GM12878 (cell line): ENCODE data around the gene MAML3.
A peak's percentile ranks its signal among the peaks of the same experiment; 100 is the strongest.

Experiments used
- CHD2 ChIP-seq: IDR thresholded peaks from 2 replicates; pipeline ENCODE4 v1.6.1; 2011; ENCODE audit warnings: low read depth, low read length, improper control_type of control experiment, borderline replicate concordance
- CTCF ChIP-seq, 3 experiments: IDR thresholded peaks in 2 of 3; conservative IDR thresholded peaks in 1 of 3; 2 replicates each; pipeline ENCODE4 v1.5.1; 2011; ENCODE audit warnings: low read depth in 3 of 3, low read length in 3 of 3, mild to moderate bottlenecking in 3 of 3, control low read depth in 2 of 3, moderate library complexity in 2 of 3, inconsistent platforms in 1 of 3, mixed read lengths in 1 of 3; ENCODE audit not compliant: control insufficient read depth in 2 of 3, insufficient read depth in 1 of 3; ENCODE audit errors: extremely low read depth in 1 of 3
- EZH2 ChIP-seq: IDR thresholded peaks from 2 replicates; pipeline ENCODE4 v1.6.1; 2012; ENCODE audit warnings: low read depth, mild to moderate bottlenecking, control low read depth, inconsistent platforms, low read length, borderline replicate concordance; ENCODE audit not compliant: control insufficient read depth
- MEF2A ChIP-seq: IDR thresholded peaks from 2 replicates; pipeline ENCODE4 v1.6.1; 2011; ENCODE audit warnings: low read depth, mild to moderate bottlenecking, low read length, moderate library complexity; ENCODE audit not compliant: insufficient read depth
- POLR2A ChIP-seq: IDR thresholded peaks from 2 replicates; pipeline ENCODE4 v1.6.1; 2011; ENCODE audit warnings: low read depth, mild to moderate bottlenecking, low read length
- RAD21 ChIP-seq: IDR thresholded peaks from 2 replicates; pipeline ENCODE4 v1.6.1; 2011; ENCODE audit warnings: mild to moderate bottlenecking, low read depth, low read length, moderate library complexity; ENCODE audit not compliant: insufficient read depth
- SIX5 ChIP-seq: IDR thresholded peaks from 2 replicates; pipeline ENCODE4 v1.6.1; 2011; ENCODE audit warnings: mild to moderate bottlenecking, low read depth, low read length, moderate library complexity; ENCODE audit not compliant: severe bottlenecking
- TCF12 ChIP-seq: IDR thresholded peaks from 2 replicates; pipeline ENCODE4 v1.6.1; 2011; ENCODE audit warnings: low read depth, mild to moderate bottlenecking, low read length
- ZZZ3 ChIP-seq: IDR thresholded peaks from 2 replicates; pipeline ENCODE4 v1.6.1; 2011; ENCODE audit warnings: low read depth; ENCODE audit not compliant: control insufficient read depth, insufficient read length
- TF ChIP-seq, protein P1 (sequence below): fragments of 450-650 bp; IDR thresholded peaks from 2 replicates; pipeline ENCODE4 v1.6.1; 2016; ENCODE audit warnings: mild to moderate bottlenecking, moderate library complexity, borderline replicate concordance

DNA sequence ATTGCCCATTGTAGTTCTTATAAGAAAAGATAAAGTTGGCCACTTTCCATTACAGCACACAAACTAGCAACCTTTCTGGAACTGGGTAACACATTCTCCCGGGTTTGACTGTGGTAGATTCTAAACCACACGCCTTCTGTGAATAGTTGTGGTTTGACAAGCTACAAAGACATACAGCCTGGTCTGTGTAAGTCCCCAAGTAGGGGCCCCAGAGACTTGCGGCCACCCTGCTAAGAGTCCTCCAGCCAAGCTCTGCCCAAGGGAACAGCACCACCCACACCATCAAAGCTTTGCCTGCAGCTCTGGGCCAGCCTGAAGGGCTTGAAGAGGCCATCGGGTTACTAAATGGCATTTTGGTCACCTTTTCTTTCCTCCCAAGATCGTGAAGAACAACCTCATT is 203.4 kb downstream of the MAML3 start:
- TF ChIP-seq ZZZ3 (no peak), RAD21 (0 out of 2 replicates have a peak, but pooled peaks have one; percentile 19), EZH2 (no peak), SIX5 (no peak), POLR2A (no peak), MEF2A (peak; percentile 77), CHD2 (0 out of 2 replicates have a peak, but pooled peaks have one; percentile 15), CTCF (IDR thresholded peaks at IDR 0.05 in 2 of 3, conservative IDR thresholded peaks at IDR 0.05 in 1 of 3; ENCODE audit: control insufficient read depth in 2 of 3, extremely low read depth in 1 of 3, insufficient read depth in 1 of 3, low read depth in 3 of 3, low read length in 3 of 3) (no peak), TCF12 (peak; percentile 76; the same call in 1 of the 2 replicates)
- TF ChIP-seq, protein P1, sequence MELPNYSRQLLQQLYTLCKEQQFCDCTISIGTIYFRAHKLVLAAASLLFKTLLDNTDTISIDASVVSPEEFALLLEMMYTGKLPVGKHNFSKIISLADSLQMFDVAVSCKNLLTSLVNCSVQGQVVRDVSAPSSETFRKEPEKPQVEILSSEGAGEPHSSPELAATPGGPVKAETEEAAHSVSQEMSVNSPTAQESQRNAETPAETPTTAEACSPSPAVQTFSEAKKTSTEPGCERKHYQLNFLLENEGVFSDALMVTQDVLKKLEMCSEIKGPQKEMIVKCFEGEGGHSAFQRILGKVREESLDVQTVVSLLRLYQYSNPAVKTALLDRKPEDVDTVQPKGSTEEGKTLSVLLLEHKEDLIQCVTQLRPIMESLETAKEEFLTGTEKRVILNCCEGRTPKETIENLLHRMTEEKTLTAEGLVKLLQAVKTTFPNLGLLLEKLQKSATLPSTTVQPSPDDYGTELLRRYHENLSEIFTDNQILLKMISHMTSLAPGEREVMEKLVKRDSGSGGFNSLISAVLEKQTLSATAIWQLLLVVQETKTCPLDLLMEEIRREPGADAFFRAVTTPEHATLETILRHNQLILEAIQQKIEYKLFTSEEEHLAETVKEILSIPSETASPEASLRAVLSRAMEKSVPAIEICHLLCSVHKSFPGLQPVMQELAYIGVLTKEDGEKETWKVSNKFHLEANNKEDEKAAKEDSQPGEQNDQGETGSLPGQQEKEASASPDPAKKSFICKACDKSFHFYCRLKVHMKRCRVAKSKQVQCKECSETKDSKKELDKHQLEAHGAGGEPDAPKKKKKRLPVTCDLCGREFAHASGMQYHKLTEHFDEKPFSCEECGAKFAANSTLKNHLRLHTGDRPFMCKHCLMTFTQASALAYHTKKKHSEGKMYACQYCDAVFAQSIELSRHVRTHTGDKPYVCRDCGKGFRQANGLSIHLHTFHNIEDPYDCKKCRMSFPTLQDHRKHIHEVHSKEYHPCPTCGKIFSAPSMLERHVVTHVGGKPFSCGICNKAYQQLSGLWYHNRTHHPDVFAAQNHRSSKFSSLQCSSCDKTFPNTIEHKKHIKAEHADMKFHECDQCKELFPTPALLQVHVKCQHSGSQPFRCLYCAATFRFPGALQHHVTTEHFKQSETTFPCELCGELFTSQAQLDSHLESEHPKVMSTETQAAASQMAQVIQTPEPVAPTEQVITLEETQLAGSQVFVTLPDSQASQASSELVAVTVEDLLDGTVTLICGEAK = no peak
